Uterus (tissue), 4 donors: Measurements from ENCODE around the gene B3GNT7. TPM values are rescaled to one million over a fixed set of nuclear protein-coding genes. Genes with fewer than 3 reads are reported as not detected.
"Not testable (repeated sequence)": the region's sequence is repeated elsewhere in the genome, so short reads cannot be mapped to it uniquely, and the experiment has no call there.

Experiments used
- DNase-seq, 2 donors: peaks; one replicate each; pipeline ENCODE4 v3.0.0-alpha.2; 2019 to 2020
- H3K27ac ChIP-seq, 2 donors: fragments of 200-600 bp; sonication (generic); 1 replicate in 1 of 2; 2 replicates in 1 of 2; pipeline ENCODE4 v1.5.1; 2016 to 2018
- H3K27me3 ChIP-seq, 2 donors: fragments of 200-600 bp; sonication (generic); one replicate each; pipeline ENCODE4 v1.5.1; 2018 to 2019; ENCODE audit warnings: control low read depth in 1 of 2
- H3K36me3 ChIP-seq, 2 donors: fragments of 200-600 bp; sonication (generic); one replicate each; pipeline ENCODE4 v1.5.1; 2019; ENCODE audit warnings: control low read depth in 1 of 2
- H3K4me1 ChIP-seq, 2 donors: fragments of 200-600 bp; sonication (generic); one replicate each; pipeline ENCODE4 v1.5.1; 2018 to 2019; ENCODE audit warnings: control low read depth in 1 of 2
- H3K4me3 ChIP-seq, 2 donors: fragments of 200-600 bp; sonication (generic); 1 replicate in 1 of 2; 2 replicates in 1 of 2; pipeline ENCODE4 v1.5.1; 2018 to 2019; ENCODE audit warnings: mild to moderate bottlenecking in 1 of 2
- H3K9me3 ChIP-seq, 2 donors: fragments of 200-600 bp; sonication (generic); one replicate each; pipeline ENCODE4 v1.5.1; 2019; ENCODE audit warnings: control low read depth in 1 of 2
- CTCF ChIP-seq, 4 experiments: fragments of 200-600 bp in 2 of 4; fragments of 450-650 bp in 2 of 4; sonication (generic) in 2 of 4; IDR thresholded peaks; one replicate each; pipeline ENCODE4 v1.5.1; 2016 to 2019; ENCODE audit warnings: antibody characterized with exemption in 4 of 4, mild to moderate bottlenecking in 2 of 4, moderate library complexity in 1 of 4
- POLR2A ChIP-seq, 2 donors: fragments of 450-650 bp; IDR thresholded peaks; one replicate each; pipeline ENCODE4 v1.6.1; 2016; ENCODE audit warnings: antibody characterized with exemption in 2 of 2, mild to moderate bottlenecking in 1 of 2, moderate library complexity in 1 of 2
- intact Hi-C: fragments of 100-400 bp; cut with DNase I; formaldehyde crosslinking; loops from one replicate; pipeline ENCODE4 v1.15.1; 2023; ENCODE audit warnings: low total_unique reads
- total RNA-seq, 4 donors: library from RNA; depleted of rRNA in 3 of 4; stranded (reverse); fragments of >200 nt in 3 of 4; gene quantifications; one replicate each; pipeline versions ENCODE4 v1.1.0 to v1.2.4, GENCODE V29; 2014 to 2023
- donor health status: DM: yes; HTN: yes; CAD: no.

The B3GNT7 gene
- total RNA-seq, 4 donors from 2014 or later, result 1.7 to 8.1 (median 3.1) TPM

GRCh38 chr2:231425811-231426703 is 30.5 kb downstream of the B3GNT7 start:
- no peak for DNase-seq
- Histone ChIP-seq H3K36me3 (no peaks in the 10 kb centered on the region), H3K9me3 (no peaks in the 10 kb centered on the region), H3K27ac (no peak overlapping the region), H3K4me3 (no peak overlapping the region), H3K4me1 (no peaks in the 10 kb centered on the region), H3K27me3 (no peaks in the 10 kb centered on the region)
- TF ChIP-seq CTCF (IDR thresholded peaks at IDR 0.05) (no peak), POLR2A (IDR thresholded peaks at IDR 0.05) (no peak)
- intact Hi-C loops, result no loop called here

- intact Hi-C loops, result no loop called here
- Histone ChIP-seq H3K9me3 (no peaks in the 10 kb centered on the region), H3K4me1 (no peaks in the 10 kb centered on the region), H3K27me3 (no peaks in the 10 kb centered on the region), H3K36me3 (no peaks in the 10 kb centered on the region), H3K4me3 (no peak overlapping the region), H3K27ac (no peak overlapping the region)
- no peak for DNase-seq
- TF ChIP-seq POLR2A (IDR thresholded peaks at IDR 0.05) (no peak), CTCF (IDR thresholded peaks at IDR 0.05) (no peak)
These were observed 31.6 kb downstream of the B3GNT7 start for GRCh38 chr2:231427116-231427515.

GRCh38 chr2:231429152-231429551 is 33.6 kb downstream of the B3GNT7 start:
- no peak for TF ChIP-seq CTCF (IDR thresholded peaks at IDR 0.05)
- TF ChIP-seq POLR2A (IDR thresholded peaks at IDR 0.05), result no peak
- no peaks in the 10 kb centered on the region for H3K4me1 ChIP-seq
- H3K27ac ChIP-seq, result no peak overlapping the region
- intact Hi-C loops, result no loop called here
- H3K4me3 ChIP-seq, result no peak overlapping the region
- H3K36me3 ChIP-seq, result no peaks in the 10 kb centered on the region
- DNase-seq, result no peak
- H3K9me3 ChIP-seq, result no peaks in the 10 kb centered on the region
- no peaks in the 10 kb centered on the region for H3K27me3 ChIP-seq

- intact Hi-C loops, result no loop called here
- TF ChIP-seq POLR2A (IDR thresholded peaks at IDR 0.05) (no peak), CTCF (IDR thresholded peaks at IDR 0.05) (no peak)
- H3K36me3 ChIP-seq, result no peaks in the 10 kb centered on the region
- no peaks in the 10 kb centered on the region for H3K9me3 ChIP-seq
- no peaks in the 10 kb centered on the region for H3K27me3 ChIP-seq
- no peak overlapping the region for H3K27ac ChIP-seq
- no peak for DNase-seq
- no peaks in the 10 kb centered on the region for H3K4me1 ChIP-seq
- H3K4me3 ChIP-seq, result no peak overlapping the region
These were observed 34.4 kb downstream of the B3GNT7 start for GRCh38 chr2:231429901-231430300.

GRCh38 chr2:231430437-231430836 is 34.9 kb downstream of the B3GNT7 start:
- H3K4me3 ChIP-seq, H3K27ac ChIP-seq, H3K9me3 ChIP-seq, H3K4me1 ChIP-seq, H3K36me3 ChIP-seq, intact Hi-C loops, DNase-seq, H3K27me3 ChIP-seq: not testable (repeated sequence)
